Measurements from ENCODE around the gene KMT2D. TPM values are rescaled to one million over a fixed set of nuclear protein-coding genes. Genes with fewer than 3 reads are reported as not detected.

Gene KMT2D
- total RNA-seq, 4 donors from 2014 or later, result 88.1 to 121 (median 104) TPM

GRCh38 chr12:49094975-49095365 is 34.4 kb upstream of the KMT2D start:
- Histone ChIP-seq H3K27me3 (peaks cover 50% of the 10 kb centered on the region), H3K27ac (no peak overlapping the region), H3K4me3 (no peak overlapping the region), H3K4me1 (peaks cover 48% of the 10 kb centered on the region), H3K9me3 (no peaks in the 10 kb centered on the region), H3K36me3 (peaks cover 31% of the 10 kb centered on the region)
- TF ChIP-seq EP300 (IDR thresholded peaks at IDR 0.05) (no peak), POLR2AphosphoS5 (IDR thresholded peaks at IDR 0.05) (no peak), CTCF (IDR thresholded peaks at IDR 0.05) (no peak), POLR2A (IDR thresholded peaks at IDR 0.05) (no peak)
- WGBS, result 29% methylated on average over 2 of the region's 2 CpGs
- no peak for DNase-seq (ENCODE audit: low spot score in 2 of 2)

GRCh38 chr12:49094160-49094974 is 33.8 kb upstream of the KMT2D start, which contains the start of gene DHH:
Gene DHH, minus strand, starts transcription at chr12:49094801. Its CDS starts 289 bp downstream, at chr12:49094512.
- peaks cover 54% of the 10 kb centered on the region for H3K4me1 ChIP-seq

GRCh38 chr12:49093792-49094159 is 33.2 kb upstream of the KMT2D start:
- H3K27me3 ChIP-seq, result peaks cover 62% of the 10 kb centered on the region
- H3K4me1 ChIP-seq, result peaks cover 57% of the 10 kb centered on the region
- H3K9me3 ChIP-seq, result no peaks in the 10 kb centered on the region
- peak overlapping the region; percentile 21 for H3K4me3 ChIP-seq
- peaks cover 21% of the 10 kb centered on the region for H3K36me3 ChIP-seq
- H3K27ac ChIP-seq, result no peak overlapping the region
- no peak for TF ChIP-seq POLR2A (IDR thresholded peaks at IDR 0.05)
- TF ChIP-seq EP300 (IDR thresholded peaks at IDR 0.05), result no peak
- no peak for TF ChIP-seq POLR2AphosphoS5 (IDR thresholded peaks at IDR 0.05)
- WGBS, result under 1% methylated on average over 9 of the region's 9 CpGs
- DNase-seq (ENCODE audit: low spot score in 2 of 2), result no peak

More at GRCh38 chr12:49094160-49094974, 33.8 kb upstream of the KMT2D start, which contains the start of gene DHH:
- H3K9me3 ChIP-seq, result no peaks in the 10 kb centered on the region
- TF ChIP-seq CTCF (IDR thresholded peaks at IDR 0.05) (no peak), POLR2A (IDR thresholded peaks at IDR 0.05) (no peak), POLR2AphosphoS5 (IDR thresholded peaks at IDR 0.05) (no peak), EP300 (IDR thresholded peaks at IDR 0.05) (no peak)
- 2% methylated on average over 31 of the region's 49 CpGs for WGBS
- DNase-seq (ENCODE audit: low spot score in 2 of 2), result peak in 1 of 2 donors; percentile 68
- H3K27ac ChIP-seq, result no peak within 1 kb of the TSS
- H3K27me3 ChIP-seq, result peaks cover 56% of the 10 kb centered on the region
- peak within 1 kb of the TSS; percentile 21 for H3K4me3 ChIP-seq
- H3K36me3 ChIP-seq, result peaks cover 25% of the 10 kb centered on the region

- Histone ChIP-seq H3K9me3 (no peaks in the 10 kb centered on the region), H3K4me1 (peaks cover 66% of the 10 kb centered on the region), H3K4me3 (no peak overlapping the region), H3K27me3 (peaks cover 66% of the 10 kb centered on the region), H3K36me3 (peaks cover 12% of the 10 kb centered on the region), H3K27ac (no peak overlapping the region)
- 60% methylated on average over 4 of the region's 4 CpGs for WGBS
- no peak for TF ChIP-seq POLR2A (IDR thresholded peaks at IDR 0.05)
- no peak for TF ChIP-seq EP300 (IDR thresholded peaks at IDR 0.05)
- TF ChIP-seq CTCF (IDR thresholded peaks at IDR 0.05), result no peak
- no peak for TF ChIP-seq POLR2AphosphoS5 (IDR thresholded peaks at IDR 0.05)
- no peak for DNase-seq (ENCODE audit: low spot score in 2 of 2)
These were observed 32.3 kb upstream of the KMT2D start for GRCh38 chr12:49092816-49093406.

GRCh38 chr12:49092086-49092815 is 31.7 kb upstream of the KMT2D start:
- peaks cover 6% of the 10 kb centered on the region for H3K36me3 ChIP-seq
- no peak overlapping the region for H3K27ac ChIP-seq
- H3K9me3 ChIP-seq, result no peaks in the 10 kb centered on the region
- peak overlapping the region; percentile 30 for H3K4me3 ChIP-seq
- WGBS, result 18% methylated on average over 20 of the region's 32 CpGs
- peaks cover 68% of the 10 kb centered on the region for H3K4me1 ChIP-seq
- H3K27me3 ChIP-seq, result peaks cover 66% of the 10 kb centered on the region
- peak in 1 of 2 donors; percentile 17 for TF ChIP-seq CTCF (IDR thresholded peaks at IDR 0.05)
- TF ChIP-seq POLR2AphosphoS5 (IDR thresholded peaks at IDR 0.05), result no peak
- no peak for DNase-seq (ENCODE audit: low spot score in 2 of 2)
